ENCODE results near the gene ACADS. TPM values are rescaled to one million over a fixed set of nuclear protein-coding genes. Genes with fewer than 3 reads are reported as not detected.

The ACADS gene
- total RNA-seq, 1 experiment from 2014 or later: 3.4 TPM

DNA sequence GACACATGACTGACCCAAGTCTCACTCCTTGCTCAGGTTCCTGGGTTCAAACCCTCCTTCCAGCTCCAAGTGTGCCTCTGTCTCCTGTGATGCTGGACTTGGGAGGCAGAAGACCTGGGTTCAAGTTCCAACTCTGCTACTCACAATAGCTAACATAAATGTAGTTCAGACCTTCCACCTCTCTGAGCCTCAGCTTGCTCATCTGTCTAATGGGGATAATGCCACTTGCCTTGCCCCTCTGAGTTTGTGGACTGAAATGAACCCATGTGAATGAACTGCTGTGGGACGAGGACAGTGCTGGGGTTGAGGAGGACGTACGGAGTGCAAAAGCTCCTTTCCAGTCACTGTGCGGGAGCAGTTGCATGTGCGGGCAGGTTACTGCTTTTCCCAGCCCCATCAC is 40.9 kb downstream of the ACADS start:
- Histone ChIP-seq H3K4me1 (ENCODE audit: insufficient read depth, low read length, poor library complexity, severe bottlenecking) (peaks cover 8% of the 10 kb centered on the region), H3K4me3 (ENCODE audit: low read depth, low read length, poor library complexity, severe bottlenecking) (no peak overlapping the region), H3K9me3 (ENCODE audit: low read depth, low read length, poor library complexity, severe bottlenecking) (no peaks in the 10 kb centered on the region), H3K36me3 (ENCODE audit: insufficient read depth, low read length, poor library complexity, severe bottlenecking) (peaks cover 37% of the 10 kb centered on the region), H3K27ac (ENCODE audit: low read depth, low read length, poor library complexity, severe bottlenecking) (no peak overlapping the region), H3K27me3 (replicated peaks; ENCODE audit: insufficient read depth, low read depth, low read length, poor library complexity) (no peaks in the 10 kb centered on the region)
- BruUV-seq (replicated peaks): no TSS peak
- POLR2A ChIA-PET (ENCODE audit: low non-redundant PET): no interaction called here
- TF ChIP-seq, protein P1, sequence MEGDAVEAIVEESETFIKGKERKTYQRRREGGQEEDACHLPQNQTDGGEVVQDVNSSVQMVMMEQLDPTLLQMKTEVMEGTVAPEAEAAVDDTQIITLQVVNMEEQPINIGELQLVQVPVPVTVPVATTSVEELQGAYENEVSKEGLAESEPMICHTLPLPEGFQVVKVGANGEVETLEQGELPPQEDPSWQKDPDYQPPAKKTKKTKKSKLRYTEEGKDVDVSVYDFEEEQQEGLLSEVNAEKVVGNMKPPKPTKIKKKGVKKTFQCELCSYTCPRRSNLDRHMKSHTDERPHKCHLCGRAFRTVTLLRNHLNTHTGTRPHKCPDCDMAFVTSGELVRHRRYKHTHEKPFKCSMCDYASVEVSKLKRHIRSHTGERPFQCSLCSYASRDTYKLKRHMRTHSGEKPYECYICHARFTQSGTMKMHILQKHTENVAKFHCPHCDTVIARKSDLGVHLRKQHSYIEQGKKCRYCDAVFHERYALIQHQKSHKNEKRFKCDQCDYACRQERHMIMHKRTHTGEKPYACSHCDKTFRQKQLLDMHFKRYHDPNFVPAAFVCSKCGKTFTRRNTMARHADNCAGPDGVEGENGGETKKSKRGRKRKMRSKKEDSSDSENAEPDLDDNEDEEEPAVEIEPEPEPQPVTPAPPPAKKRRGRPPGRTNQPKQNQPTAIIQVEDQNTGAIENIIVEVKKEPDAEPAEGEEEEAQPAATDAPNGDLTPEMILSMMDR (conservative IDR thresholded peaks at IDR 0.05; ENCODE audit: low read depth, low read length): no peak
- no peak for TF ChIP-seq EZH2 (IDR thresholded peaks at IDR 0.05; ENCODE audit: borderline replicate concordance, low read depth, low read length, poor library complexity, severe bottlenecking)
- DNase-seq (ENCODE audit: low spot score): no peak
- intact Hi-C loops (cut with micrococcal nuclease; ENCODE audit: unreplicated experiment): no loop called here
- CTCF ChIA-PET: no interaction called here

DNA sequence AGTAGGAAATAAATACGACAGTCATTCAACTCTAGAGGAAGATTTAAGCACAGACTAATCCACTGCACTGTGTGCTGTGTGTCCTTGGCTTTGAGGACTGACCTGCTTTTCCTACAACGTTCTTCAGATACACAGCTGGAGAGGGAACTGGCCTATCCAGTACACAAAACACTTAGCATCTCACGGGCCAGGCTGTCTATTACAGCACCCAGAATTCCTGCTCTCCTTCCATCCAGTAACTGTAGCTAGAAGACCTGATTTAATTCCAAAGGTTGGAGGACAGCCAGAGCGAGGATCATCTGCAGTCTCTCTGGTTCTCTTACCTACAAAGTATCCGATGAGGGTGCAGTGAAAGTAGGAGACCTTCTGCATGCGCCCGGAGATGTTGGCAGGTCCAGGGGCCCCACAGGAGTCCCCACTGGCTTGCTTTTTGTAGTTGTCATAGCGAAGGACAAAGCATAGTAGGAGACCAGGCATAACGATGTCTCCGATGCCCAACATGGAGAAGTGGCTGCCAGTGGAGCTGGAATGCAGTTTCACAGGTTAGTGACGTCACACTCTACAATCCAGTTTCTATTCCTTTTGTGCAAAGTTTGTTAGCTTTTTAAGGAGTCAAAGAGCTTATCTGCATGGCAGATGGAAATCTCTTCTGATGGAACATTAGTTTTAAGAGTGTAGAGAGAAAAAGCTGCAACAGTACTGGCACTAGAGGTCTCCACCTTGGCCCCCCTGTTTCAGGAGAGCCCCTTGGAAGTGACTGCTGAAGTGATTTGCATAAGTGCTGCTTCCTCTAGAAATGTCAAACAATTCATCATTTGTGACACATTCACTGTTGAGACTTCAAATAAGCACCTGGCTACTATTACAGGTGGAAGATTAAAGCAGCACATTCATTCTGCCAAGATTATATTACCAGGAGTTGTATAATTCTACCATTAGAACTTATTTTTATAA is 41.7 kb downstream of the ACADS start:
- TF ChIP-seq, protein P1 (conservative IDR thresholded peaks at IDR 0.05; ENCODE audit: low read depth, low read length): no peak
- Histone ChIP-seq H3K4me1 (ENCODE audit: insufficient read depth, low read length, poor library complexity, severe bottlenecking) (peaks cover 1% of the 10 kb centered on the region), H3K27me3 (replicated peaks; ENCODE audit: insufficient read depth, low read depth, low read length, poor library complexity) (no peaks in the 10 kb centered on the region), H3K27ac (ENCODE audit: low read depth, low read length, poor library complexity, severe bottlenecking) (no peak overlapping the region), H3K4me3 (ENCODE audit: low read depth, low read length, poor library complexity, severe bottlenecking) (no peak overlapping the region), H3K36me3 (ENCODE audit: insufficient read depth, low read length, poor library complexity, severe bottlenecking) (peaks cover 37% of the 10 kb centered on the region), H3K9me3 (ENCODE audit: low read depth, low read length, poor library complexity, severe bottlenecking) (no peaks in the 10 kb centered on the region)
- DNase-seq (ENCODE audit: low spot score): no peak
- POLR2A ChIA-PET (ENCODE audit: low non-redundant PET): no interaction called here
- BruUV-seq (replicated peaks): no TSS peak
- intact Hi-C loops (cut with micrococcal nuclease; ENCODE audit: unreplicated experiment): no loop called here
- CTCF ChIA-PET: no interaction called here

DNA sequence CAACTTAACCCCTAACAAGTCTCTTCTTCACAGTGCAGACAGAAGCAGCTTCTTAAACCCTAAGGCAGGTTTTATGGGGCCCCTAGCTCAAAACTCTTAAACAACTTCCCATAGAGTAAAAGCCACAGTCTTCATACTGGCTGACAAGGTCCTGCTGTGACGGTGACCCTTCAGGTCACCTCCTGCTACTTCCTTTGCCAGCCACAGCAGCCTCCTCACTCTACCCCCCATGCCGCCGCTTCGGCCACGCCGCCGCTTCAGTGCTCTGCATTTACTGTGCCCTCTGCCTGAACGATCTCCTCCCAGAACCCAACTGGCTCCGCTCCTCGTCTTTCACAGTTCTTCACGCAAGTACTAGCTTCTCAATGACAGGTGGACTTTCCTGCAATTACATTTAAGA is 45.5 kb downstream of the ACADS start:
- H3K4me3 ChIP-seq (ENCODE audit: low read depth, low read length, poor library complexity, severe bottlenecking): no peak overlapping the region
- intact Hi-C loops (cut with micrococcal nuclease; ENCODE audit: unreplicated experiment): no loop called here

More for the DNA sequence above, 45.5 kb downstream of the ACADS start:
- no TSS peak for BruUV-seq (replicated peaks)
- TF ChIP-seq, protein P1 (conservative IDR thresholded peaks at IDR 0.05; ENCODE audit: low read depth, low read length): no peak
- TF ChIP-seq EZH2 (IDR thresholded peaks at IDR 0.05; ENCODE audit: borderline replicate concordance, low read depth, low read length, poor library complexity, severe bottlenecking): no peak
- Histone ChIP-seq H3K9me3 (ENCODE audit: low read depth, low read length, poor library complexity, severe bottlenecking) (no peaks in the 10 kb centered on the region), H3K27ac (ENCODE audit: low read depth, low read length, poor library complexity, severe bottlenecking) (no peak overlapping the region), H3K36me3 (ENCODE audit: insufficient read depth, low read length, poor library complexity, severe bottlenecking) (peaks cover 21% of the 10 kb centered on the region), H3K27me3 (replicated peaks; ENCODE audit: insufficient read depth, low read depth, low read length, poor library complexity) (no peaks in the 10 kb centered on the region), H3K4me1 (ENCODE audit: insufficient read depth, low read length, poor library complexity, severe bottlenecking) (no peaks in the 10 kb centered on the region)
- no peak for DNase-seq (ENCODE audit: low spot score)
- POLR2A ChIA-PET (ENCODE audit: low non-redundant PET): no interaction called here
- CTCF ChIA-PET: no interaction called here
